ENCODE data around the gene EML4. TPM values are rescaled to one million over a fixed set of nuclear protein-coding genes. Genes with fewer than 3 reads are reported as not detected.

The EML4 gene
- total and polyA plus RNA-seq, 9 donors: 11.6 to 46.5 (median 31.5) TPM

GRCh38 chr2:42153944-42154581 is 15.1 kb upstream of the EML4 start:
- H3K4me1 ChIP-seq (ENCODE audit: insufficient read depth): peaks cover 2% of the 10 kb centered on the region
- H3K9me3 ChIP-seq: no peaks in the 10 kb centered on the region
- TF ChIP-seq EP300 (IDR thresholded peaks at IDR 0.05) (no peak), CTCF (IDR thresholded peaks at IDR 0.05) (no peak), POLR2A (IDR thresholded peaks at IDR 0.05) (no peak)
- H3K36me3 ChIP-seq: no peaks in the 10 kb centered on the region
- intact Hi-C loops (cut with DNase I): no loop called here
- DNase-seq: no peak
- no peaks in the 10 kb centered on the region for H3K27me3 ChIP-seq
- no peak overlapping the region for H3K4me3 ChIP-seq
- H3K27ac ChIP-seq: no peak overlapping the region
- 88 to 93% (median 92%) methylated on average over 4 of the region's 4 CpGs for WGBS, 3 donors

GRCh38 chr2:42156721-42157120 is 12.4 kb upstream of the EML4 start:
- H3K4me3 ChIP-seq: no peak overlapping the region

GRCh38 chr2:42161444-42161843 is 7.7 kb upstream of the EML4 start:
- H3K9me3 ChIP-seq: no peaks in the 10 kb centered on the region
- peaks cover 2% of the 10 kb centered on the region for H3K4me1 ChIP-seq (ENCODE audit: insufficient read depth)
- H3K27me3 ChIP-seq: no peaks in the 10 kb centered on the region
- no peak overlapping the region for H3K27ac ChIP-seq
- intact Hi-C loops (cut with DNase I): no loop called here
- no peak overlapping the region for H3K4me3 ChIP-seq
- DNase-seq: no peak
- no peak for TF ChIP-seq CTCF (IDR thresholded peaks at IDR 0.05)
- no peak for TF ChIP-seq POLR2A (IDR thresholded peaks at IDR 0.05)
- TF ChIP-seq EP300 (IDR thresholded peaks at IDR 0.05): no peak
- no peaks in the 10 kb centered on the region for H3K36me3 ChIP-seq

More at GRCh38 chr2:42156721-42157120, 12.4 kb upstream of the EML4 start:
- 66 to 75% (median 67%) methylated on average over 4 of the region's 4 CpGs for WGBS, 3 donors
- no peaks in the 10 kb centered on the region for H3K36me3 ChIP-seq
- intact Hi-C loops (cut with DNase I): no loop called here
- peaks cover 2% of the 10 kb centered on the region for H3K4me1 ChIP-seq (ENCODE audit: insufficient read depth)
- H3K27me3 ChIP-seq: no peaks in the 10 kb centered on the region
- no peak overlapping the region for H3K27ac ChIP-seq
- H3K9me3 ChIP-seq: no peaks in the 10 kb centered on the region
- no peak for DNase-seq
- TF ChIP-seq CTCF (IDR thresholded peaks at IDR 0.05) (no peak), EP300 (IDR thresholded peaks at IDR 0.05) (no peak), POLR2A (IDR thresholded peaks at IDR 0.05) (no peak)

GRCh38 chr2:42163444-42164045 is 5.6 kb upstream of the EML4 start:
- WGBS, 3 donors: 81 to 87% (median 85%) methylated on average over 8 of the region's 8 CpGs
- TF ChIP-seq EP300 (IDR thresholded peaks at IDR 0.05) (no peak), POLR2A (IDR thresholded peaks at IDR 0.05) (no peak), CTCF (IDR thresholded peaks at IDR 0.05) (no peak)

More at GRCh38 chr2:42163444-42164045, 5.6 kb upstream of the EML4 start:
- no peak for DNase-seq
- no peaks in the 10 kb centered on the region for H3K36me3 ChIP-seq
- H3K27me3 ChIP-seq: no peaks in the 10 kb centered on the region
- intact Hi-C loops (cut with DNase I): no loop called here
- no peak overlapping the region for H3K27ac ChIP-seq
- H3K4me3 ChIP-seq: no peak overlapping the region
- H3K9me3 ChIP-seq: no peaks in the 10 kb centered on the region
- H3K4me1 ChIP-seq (ENCODE audit: insufficient read depth): no peaks in the 10 kb centered on the region

All from ovary (tissue), 9 donors.